OCI-LY1 (cell line): ENCODE measurements around the gene CTNNA3.

ENCODE experiments used
- CTCF ChIP-seq: fragments of 200-600 bp; sonication (generic), shearing (Covaris generic); IDR thresholded peaks from 2 replicates; pipeline ENCODE4 v1.5.1; 2017; ENCODE audit warnings: mild to moderate bottlenecking, antibody characterized with exemption, low read length, moderate library complexity, mixed read lengths
- EZH2 ChIP-seq: fragments of 200-600 bp; sonication (generic), shearing (Covaris generic); IDR thresholded peaks from 2 replicates; pipeline ENCODE4 v1.8.0; 2017; ENCODE audit warnings: borderline replicate concordance, mixed run types, mild to moderate bottlenecking, antibody characterized with exemption, low read length, moderate library complexity, mixed read lengths

- TF ChIP-seq CTCF (no peak), EZH2 (no peak)
Measured at GRCh38 chr10:66925373-66925772, 770.6 kb downstream of the CTNNA3 start.
